Keratinocyte (primary cell): ENCODE data around the gene ZNF488. TPM values are rescaled to one million over a fixed set of nuclear protein-coding genes. Genes with fewer than 3 reads are reported as not detected.

Experiments used
- DNase-seq: peaks from one replicate; pipeline ENCODE4 v3.0.0-alpha.2; 2011; ENCODE audit warnings: low read depth, missing footprints, low spot score
- FAIRE-seq: peaks from 2 replicates; lab custom pipeline; 2011; peaks lifted over from hg19 to GRCh38; lab: Jason Lieb, UNC
- H2AFZ ChIP-seq: 2 replicates; pipeline ENCODE4 v1.6.0; 2012; ENCODE audit warnings: low read length, control low read depth, inconsistent platforms; ENCODE audit not compliant: control insufficient read depth
- H3K27ac ChIP-seq: 2 replicates; pipeline ENCODE4 v1.5.1; 2011; ENCODE audit warnings: low read length; ENCODE audit not compliant: control insufficient read depth, insufficient read depth
- H3K27me3 ChIP-seq: 3 replicates; pipeline ENCODE4 v1.6.0; 2011; ENCODE audit warnings: low read length; ENCODE audit not compliant: control insufficient read depth, insufficient read depth; ENCODE audit errors: extremely low read depth
- H3K36me3 ChIP-seq, 2 experiments: 2 replicates in 1 of 2; 3 replicates in 1 of 2; pipeline ENCODE4 v1.5.1; 2011; ENCODE audit warnings: low read length in 2 of 2, mild to moderate bottlenecking in 1 of 2; ENCODE audit not compliant: control insufficient read depth in 2 of 2, insufficient read depth in 2 of 2; ENCODE audit errors: extremely low read depth in 1 of 2
- H3K4me1 ChIP-seq: 3 replicates; pipeline ENCODE4 v1.5.1; 2011; ENCODE audit warnings: low read length; ENCODE audit not compliant: control insufficient read depth, insufficient read depth; ENCODE audit errors: extremely low read depth
- H3K4me2 ChIP-seq: 3 replicates; pipeline ENCODE4 v1.6.0; 2011; ENCODE audit warnings: low read depth, low read length; ENCODE audit not compliant: control insufficient read depth, insufficient read depth; ENCODE audit errors: extremely low read depth
- H3K4me3 ChIP-seq, 3 experiments: fragments of 200-600 bp in 1 of 3; sonication (generic) in 1 of 3; 2 replicates in 2 of 3; 3 replicates in 1 of 3; pipeline ENCODE4 v1.5.1; 2011 to 2016; ENCODE audit warnings: low read length in 3 of 3, mild to moderate bottlenecking in 3 of 3, control low read depth in 2 of 3, inconsistent platforms in 1 of 3, low read depth in 1 of 3, mixed read lengths in 1 of 3, mixed run types in 1 of 3, moderate library complexity in 1 of 3; ENCODE audit not compliant: control insufficient read depth in 2 of 3, insufficient read depth in 2 of 3; ENCODE audit errors: extremely low read depth in 1 of 3
- H3K79me2 ChIP-seq: 2 replicates; pipeline ENCODE4 v1.6.0; 2012; ENCODE audit warnings: low read length; ENCODE audit not compliant: control insufficient read depth, insufficient read depth
- H3K9ac ChIP-seq: 3 replicates; pipeline ENCODE4 v1.6.0; 2011; ENCODE audit warnings: low read length; ENCODE audit not compliant: control insufficient read depth, insufficient read depth; ENCODE audit errors: extremely low read depth
- H3K9me1 ChIP-seq: 3 replicates; pipeline ENCODE4 v1.6.0; 2011; ENCODE audit warnings: low read length; ENCODE audit not compliant: control insufficient read depth, insufficient read depth; ENCODE audit errors: extremely low read depth
- H3K9me3 ChIP-seq: 2 replicates; pipeline ENCODE4 v1.5.1; 2012; ENCODE audit warnings: low read depth, low read length; ENCODE audit not compliant: control insufficient read depth
- H4K20me1 ChIP-seq: 3 replicates; pipeline ENCODE4 v1.6.0; 2011; ENCODE audit warnings: low read length; ENCODE audit not compliant: control insufficient read depth, insufficient read depth; ENCODE audit errors: extremely low read depth
- EZH2 ChIP-seq: IDR thresholded peaks from one replicate; pipeline ENCODE4 v1.6.1; 2012; ENCODE audit warnings: inconsistent platforms, mild to moderate bottlenecking, low read length, moderate library complexity
- dilution Hi-C: fragments of 300-500 bp; cut with MboI; formaldehyde crosslinking; loops from one replicate; pipeline ENCODE4 v1.7.0; 2020; ENCODE audit warnings: low sequenced_read_pairs; ENCODE audit not compliant: extremely low pct_ligation_motif_present
- polyA plus RNA-seq, 5 experiments: library from polyadenylated mRNA; depleted of rRNA in 3 of 5; stranded (reverse) in 3 of 5; stranded (forward) in 1 of 5; unstranded in 1 of 5; fragments of >200 nt; gene quantifications; 1 replicate in 1 of 5; 2 replicates in 3 of 5; 3 replicates in 1 of 5; pipeline versions ENCODE4 v1.2.1 to v1.2.3, GENCODE V29; 2011 to 2012; ENCODE audit warnings: missing spikeins in 2 of 5, low read depth in 1 of 5, low replicate concordance in 1 of 5
- TF ChIP-seq, protein P1 (sequence below), 3 experiments: IDR thresholded peaks in 1 of 3; conservative IDR thresholded peaks in 1 of 3; optimal IDR thresholded peaks in 1 of 3; 2 replicates in 2 of 3; 3 replicates in 1 of 3; pipeline versions ENCODE3 to v1.5.1; 2011; ENCODE audit warnings: low read length in 3 of 3, mild to moderate bottlenecking in 3 of 3, moderate library complexity in 2 of 3, control low read depth in 1 of 3, inconsistent platforms in 1 of 3; ENCODE audit not compliant: insufficient read depth in 2 of 3; ENCODE audit errors: extremely low read depth in 1 of 3

The ZNF488 gene
- polyA plus RNA-seq, 1 donor (not counting 4 experiments of a cell fraction or from before 2014, with no cell fraction given): 1.2 TPM

DNA sequence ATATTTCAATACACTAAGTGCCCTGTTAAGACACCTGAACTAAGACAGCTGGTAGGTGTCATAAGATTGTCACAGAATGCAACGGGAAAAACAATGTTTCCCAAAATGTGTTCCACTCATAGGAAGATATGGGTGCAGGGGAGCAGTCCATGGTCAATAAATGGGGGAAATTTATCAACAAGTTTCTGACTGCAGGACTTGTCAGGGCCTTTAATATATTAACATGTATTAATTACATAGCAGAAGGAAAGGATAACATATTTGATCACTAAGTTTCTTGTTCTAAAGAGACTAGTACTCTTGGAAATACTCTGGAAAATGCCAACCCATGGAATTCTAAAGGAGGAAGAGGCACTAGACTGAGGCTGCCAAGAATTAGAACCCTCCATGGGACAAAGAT lies 29.2 kb downstream of the ZNF488 start:
- Histone ChIP-seq H3K27ac (no peak overlapping the region), H3K4me1 (no peaks in the 10 kb centered on the region), H3K9me1 (no peaks in the 10 kb centered on the region), H3K79me2 (no peaks in the 10 kb centered on the region), H3K4me2 (no peak overlapping the region), H3K27me3 (no peaks in the 10 kb centered on the region), H3K36me3 (no peaks in the 10 kb centered on the region), H2AFZ (no peak overlapping the region), H4K20me1 (no peaks in the 10 kb centered on the region), H3K4me3 (no peak overlapping the region), H3K9me3 (no peaks in the 10 kb centered on the region), H3K9ac (no peak overlapping the region)
- dilution Hi-C loops: no loop called here
- DNase-seq: no peak
- no peak for FAIRE-seq
- TF ChIP-seq EZH2: no peak
- TF ChIP-seq, protein P1, sequence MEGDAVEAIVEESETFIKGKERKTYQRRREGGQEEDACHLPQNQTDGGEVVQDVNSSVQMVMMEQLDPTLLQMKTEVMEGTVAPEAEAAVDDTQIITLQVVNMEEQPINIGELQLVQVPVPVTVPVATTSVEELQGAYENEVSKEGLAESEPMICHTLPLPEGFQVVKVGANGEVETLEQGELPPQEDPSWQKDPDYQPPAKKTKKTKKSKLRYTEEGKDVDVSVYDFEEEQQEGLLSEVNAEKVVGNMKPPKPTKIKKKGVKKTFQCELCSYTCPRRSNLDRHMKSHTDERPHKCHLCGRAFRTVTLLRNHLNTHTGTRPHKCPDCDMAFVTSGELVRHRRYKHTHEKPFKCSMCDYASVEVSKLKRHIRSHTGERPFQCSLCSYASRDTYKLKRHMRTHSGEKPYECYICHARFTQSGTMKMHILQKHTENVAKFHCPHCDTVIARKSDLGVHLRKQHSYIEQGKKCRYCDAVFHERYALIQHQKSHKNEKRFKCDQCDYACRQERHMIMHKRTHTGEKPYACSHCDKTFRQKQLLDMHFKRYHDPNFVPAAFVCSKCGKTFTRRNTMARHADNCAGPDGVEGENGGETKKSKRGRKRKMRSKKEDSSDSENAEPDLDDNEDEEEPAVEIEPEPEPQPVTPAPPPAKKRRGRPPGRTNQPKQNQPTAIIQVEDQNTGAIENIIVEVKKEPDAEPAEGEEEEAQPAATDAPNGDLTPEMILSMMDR (optimal IDR thresholded peaks at IDR 0.05 in 1 of 3, IDR thresholded peaks at IDR 0.05 in 1 of 3, conservative IDR thresholded peaks at IDR 0.05 in 1 of 3; ENCODE audit: extremely low read depth in 1 of 3, insufficient read depth in 2 of 3, low read length in 3 of 3): no peak

DNA sequence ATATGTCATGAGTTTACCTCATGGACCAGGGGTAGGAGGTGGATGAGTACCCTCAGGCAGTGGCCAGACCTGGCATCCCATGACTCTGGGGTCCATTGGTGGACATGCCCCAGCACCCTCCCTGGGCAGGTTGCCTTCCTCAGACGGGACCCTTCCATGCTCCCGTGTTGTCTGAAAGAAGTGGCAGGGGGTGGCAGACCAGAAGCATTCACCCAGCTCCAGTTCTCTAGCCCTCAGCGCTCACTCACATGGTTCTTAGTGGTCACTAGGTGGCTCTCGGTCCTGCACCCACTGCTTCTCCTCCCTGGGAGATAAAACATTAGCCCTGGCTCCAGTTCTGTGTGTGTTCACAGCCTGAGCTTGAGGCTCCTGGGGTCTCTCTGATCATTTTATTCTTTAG lies 29.9 kb downstream of the ZNF488 start:
- no peak for DNase-seq
- dilution Hi-C loops: no loop called here
- H3K9me3 ChIP-seq: no peaks in the 10 kb centered on the region
- H3K4me2 ChIP-seq: no peak overlapping the region
- TF ChIP-seq, protein P1 (optimal IDR thresholded peaks at IDR 0.05 in 1 of 3, IDR thresholded peaks at IDR 0.05 in 1 of 3, conservative IDR thresholded peaks at IDR 0.05 in 1 of 3; ENCODE audit: extremely low read depth in 1 of 3, insufficient read depth in 2 of 3, low read length in 3 of 3): peak in 1 of 3 experiments; percentile 22
- TF ChIP-seq EZH2: no peak
- no peaks in the 10 kb centered on the region for H3K79me2 ChIP-seq
- FAIRE-seq: no peak
- H3K9ac ChIP-seq: no peak overlapping the region
- no peaks in the 10 kb centered on the region for H3K9me1 ChIP-seq
- no peak overlapping the region for H3K27ac ChIP-seq
- H2AFZ ChIP-seq: no peak overlapping the region
- H4K20me1 ChIP-seq: no peaks in the 10 kb centered on the region
- no peaks in the 10 kb centered on the region for H3K4me1 ChIP-seq
- no peaks in the 10 kb centered on the region for H3K27me3 ChIP-seq
- H3K4me3 ChIP-seq: no peak overlapping the region
- H3K36me3 ChIP-seq: no peaks in the 10 kb centered on the region
